ENCODE data around the gene PGK2. TPM values are rescaled to one million over a fixed set of nuclear protein-coding genes. Genes with fewer than 3 reads are reported as not detected.

Gene PGK2
- not detected for total RNA-seq

DNA sequence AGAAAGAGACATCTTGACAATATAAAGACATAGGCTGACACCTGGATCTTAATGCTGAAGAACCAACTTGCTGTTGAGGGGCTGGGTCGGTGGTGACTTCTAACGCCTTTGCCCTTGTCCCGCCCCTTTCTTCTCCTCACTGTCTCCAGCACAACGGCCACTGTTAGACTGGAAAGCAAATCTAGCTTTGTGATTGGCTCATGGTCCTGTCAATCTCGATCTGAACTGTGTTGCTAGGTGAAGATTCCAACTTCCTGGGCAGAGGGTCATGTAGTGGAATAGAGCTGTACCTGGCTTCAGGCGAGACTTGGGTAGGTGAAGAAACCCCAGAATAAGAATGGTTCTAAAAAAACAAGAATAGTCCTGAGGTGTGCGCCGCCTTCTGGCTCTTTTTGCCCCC is at the start of gene PGK2:
Gene PGK2 (minus strand): TSS at position 110 of the 400 bp plus-strand sequence. CDS start 98 bp downstream, at position 12.
- DNase-seq (ENCODE audit: low spot score) = no peak
- no peak within 1 kb of the TSS for H3K4me3 ChIP-seq
- no peaks in the 10 kb centered on the region for H3K9me3 ChIP-seq
- TF ChIP-seq, protein P1, sequence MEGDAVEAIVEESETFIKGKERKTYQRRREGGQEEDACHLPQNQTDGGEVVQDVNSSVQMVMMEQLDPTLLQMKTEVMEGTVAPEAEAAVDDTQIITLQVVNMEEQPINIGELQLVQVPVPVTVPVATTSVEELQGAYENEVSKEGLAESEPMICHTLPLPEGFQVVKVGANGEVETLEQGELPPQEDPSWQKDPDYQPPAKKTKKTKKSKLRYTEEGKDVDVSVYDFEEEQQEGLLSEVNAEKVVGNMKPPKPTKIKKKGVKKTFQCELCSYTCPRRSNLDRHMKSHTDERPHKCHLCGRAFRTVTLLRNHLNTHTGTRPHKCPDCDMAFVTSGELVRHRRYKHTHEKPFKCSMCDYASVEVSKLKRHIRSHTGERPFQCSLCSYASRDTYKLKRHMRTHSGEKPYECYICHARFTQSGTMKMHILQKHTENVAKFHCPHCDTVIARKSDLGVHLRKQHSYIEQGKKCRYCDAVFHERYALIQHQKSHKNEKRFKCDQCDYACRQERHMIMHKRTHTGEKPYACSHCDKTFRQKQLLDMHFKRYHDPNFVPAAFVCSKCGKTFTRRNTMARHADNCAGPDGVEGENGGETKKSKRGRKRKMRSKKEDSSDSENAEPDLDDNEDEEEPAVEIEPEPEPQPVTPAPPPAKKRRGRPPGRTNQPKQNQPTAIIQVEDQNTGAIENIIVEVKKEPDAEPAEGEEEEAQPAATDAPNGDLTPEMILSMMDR (IDR thresholded peaks at IDR 0.05) = no peak
- no peak within 1 kb of the TSS for H3K27ac ChIP-seq
- no peaks in the 10 kb centered on the region for H3K36me3 ChIP-seq
- H3K27me3 ChIP-seq = no peaks in the 10 kb centered on the region
- no peaks in the 10 kb centered on the region for H3K4me1 ChIP-seq

DNA sequence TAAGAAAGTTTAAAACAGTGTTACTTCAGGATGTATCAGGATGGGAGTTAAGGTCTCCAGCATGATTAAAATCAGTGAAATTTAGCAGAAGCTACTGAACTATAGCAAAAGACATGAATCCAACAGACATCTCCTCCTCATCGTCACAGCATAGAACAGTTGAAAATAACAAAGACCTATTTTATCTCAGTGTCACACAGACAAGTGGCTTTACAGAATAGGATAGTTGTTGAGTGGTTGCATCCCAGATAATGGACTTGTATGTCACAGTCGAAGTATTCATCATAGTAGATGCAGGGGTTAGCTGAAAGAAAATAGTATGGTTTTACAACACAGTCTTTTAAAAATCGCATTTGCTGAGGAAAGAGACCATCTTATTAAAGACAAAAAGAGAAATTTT is 48.1 kb upstream of the PGK2 start:
- H3K27ac ChIP-seq = no peak overlapping the region
- no peaks in the 10 kb centered on the region for H3K9me3 ChIP-seq
- TF ChIP-seq, protein P1 (IDR thresholded peaks at IDR 0.05) = no peak
- no peak for DNase-seq (ENCODE audit: low spot score)
- H3K4me1 ChIP-seq = no peaks in the 10 kb centered on the region
- H3K4me3 ChIP-seq = no peak overlapping the region
- H3K36me3 ChIP-seq = no peaks in the 10 kb centered on the region
- no peaks in the 10 kb centered on the region for H3K27me3 ChIP-seq

DNA sequence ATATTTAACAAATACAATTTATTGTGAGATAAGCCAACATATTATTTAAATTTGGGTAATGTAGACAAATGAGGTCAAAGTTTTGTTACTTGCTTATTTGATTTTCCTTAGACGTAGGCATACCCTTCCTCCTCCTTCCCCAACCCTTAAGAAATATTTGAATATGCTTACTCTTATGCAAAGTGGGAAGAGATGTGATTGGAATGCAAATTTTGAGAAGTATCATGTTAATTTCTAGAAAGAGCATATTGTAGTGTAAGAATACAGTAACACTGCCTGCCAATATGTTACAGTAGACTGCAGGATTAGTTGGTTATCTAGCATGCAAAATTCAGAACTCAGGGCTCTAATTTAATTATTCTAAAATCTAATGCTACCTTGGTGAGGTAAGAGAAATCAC is 46.3 kb upstream of the PGK2 start:
- Histone ChIP-seq H3K36me3 (no peaks in the 10 kb centered on the region), H3K4me3 (no peak overlapping the region), H3K27me3 (no peaks in the 10 kb centered on the region), H3K27ac (no peak overlapping the region), H3K9me3 (no peaks in the 10 kb centered on the region), H3K4me1 (no peaks in the 10 kb centered on the region)
- DNase-seq (ENCODE audit: low spot score) = no peak
- TF ChIP-seq, protein P1 (IDR thresholded peaks at IDR 0.05) = no peak

DNA sequence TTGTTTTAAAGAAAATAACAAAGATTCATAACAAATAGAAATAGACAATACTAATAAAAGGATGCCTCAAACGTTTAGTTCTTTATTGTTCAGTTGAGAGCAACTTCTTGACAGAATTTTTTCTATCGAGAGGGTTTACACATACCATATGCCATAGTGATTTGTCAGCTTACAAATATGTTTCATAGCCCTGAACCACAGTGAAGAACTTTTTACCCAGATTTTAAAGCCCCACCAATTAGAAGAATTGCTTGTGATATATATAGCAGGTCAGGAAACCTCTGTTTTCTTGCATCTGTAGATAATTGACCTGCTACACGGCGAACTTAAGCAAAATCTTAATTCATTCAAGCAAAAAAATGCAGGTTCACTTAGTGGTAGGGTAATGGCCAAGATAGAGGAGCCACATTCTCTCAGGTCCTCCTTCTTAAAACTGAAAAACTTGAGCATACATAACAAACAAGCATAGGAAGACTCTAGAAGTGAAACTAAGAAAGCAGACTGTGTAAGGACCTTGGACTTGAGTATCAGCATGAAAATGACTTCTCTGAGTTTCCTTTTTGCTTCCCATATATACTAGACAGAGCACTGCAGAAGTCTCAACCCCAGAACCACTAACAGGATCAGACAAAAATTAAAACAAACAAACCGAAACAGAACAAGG is 39.8 kb upstream of the PGK2 start:
- no peaks in the 10 kb centered on the region for H3K27me3 ChIP-seq
- no peaks in the 10 kb centered on the region for H3K9me3 ChIP-seq
- no peak for DNase-seq (ENCODE audit: low spot score)
- no peaks in the 10 kb centered on the region for H3K4me1 ChIP-seq
- no peaks in the 10 kb centered on the region for H3K36me3 ChIP-seq
- H3K27ac ChIP-seq = no peak overlapping the region
- TF ChIP-seq, protein P1 (IDR thresholded peaks at IDR 0.05) = no peak
- H3K4me3 ChIP-seq = no peak overlapping the region

DNA sequence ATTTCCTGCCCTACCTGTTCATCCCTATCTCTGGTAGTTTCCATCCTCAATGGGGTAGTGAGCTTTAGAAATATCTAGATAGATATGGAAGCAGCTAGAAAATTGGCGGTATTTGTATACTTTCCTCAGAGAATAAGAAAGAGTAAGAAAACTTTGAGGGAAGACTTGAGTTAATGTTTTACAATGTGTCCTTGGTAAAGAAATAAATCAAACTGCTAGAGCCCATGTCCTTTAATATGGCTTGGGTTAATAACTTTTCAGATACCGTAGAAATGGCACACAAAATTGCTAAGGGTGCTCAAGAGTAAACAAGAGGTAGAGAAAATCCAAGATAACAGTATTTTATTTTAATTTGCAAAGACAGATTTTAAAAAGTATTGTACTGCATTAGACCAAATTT is 28.1 kb upstream of the PGK2 start:
- no peaks in the 10 kb centered on the region for H3K36me3 ChIP-seq
- DNase-seq (ENCODE audit: low spot score) = no peak
- no peak overlapping the region for H3K27ac ChIP-seq
- H3K4me1 ChIP-seq = no peaks in the 10 kb centered on the region
- TF ChIP-seq, protein P1 (IDR thresholded peaks at IDR 0.05) = no peak
- H3K9me3 ChIP-seq = no peaks in the 10 kb centered on the region
- no peak overlapping the region for H3K4me3 ChIP-seq
- no peaks in the 10 kb centered on the region for H3K27me3 ChIP-seq

DNA sequence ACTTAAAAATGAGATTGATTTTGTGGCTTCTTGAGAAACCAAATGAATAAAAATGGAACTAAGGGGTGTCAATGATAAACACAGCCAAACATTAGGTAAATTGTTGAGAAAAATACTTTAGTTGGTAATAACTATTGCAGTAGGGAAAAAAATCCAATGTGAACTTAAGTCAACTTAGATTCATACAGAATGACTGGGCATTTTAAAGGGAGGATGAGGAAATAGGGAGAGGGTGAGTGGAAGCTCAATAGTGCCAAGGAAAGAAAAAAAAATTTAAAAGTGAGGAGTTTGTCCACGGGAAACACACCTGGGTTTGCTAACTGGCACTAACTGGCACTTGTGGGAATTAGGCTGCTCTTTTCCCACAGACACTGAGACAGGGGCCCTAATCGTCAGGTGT is 26.2 kb upstream of the PGK2 start:
- Histone ChIP-seq H3K4me3 (no peak overlapping the region), H3K36me3 (no peaks in the 10 kb centered on the region), H3K4me1 (no peaks in the 10 kb centered on the region), H3K27me3 (no peaks in the 10 kb centered on the region), H3K27ac (no peak overlapping the region), H3K9me3 (peaks cover 0 to 11% of the 10 kb centered on the region in 2 donors)
- DNase-seq (ENCODE audit: low spot score) = no peak
- TF ChIP-seq, protein P1 (IDR thresholded peaks at IDR 0.05) = no peak
